ENCODE data around the gene SYNE4. TPM values are rescaled to one million over a fixed set of nuclear protein-coding genes. Genes with fewer than 3 reads are reported as not detected.

Gene SYNE4
- total RNA-seq, 2 experiments from 2014 or later: 1.6 TPM

DNA sequence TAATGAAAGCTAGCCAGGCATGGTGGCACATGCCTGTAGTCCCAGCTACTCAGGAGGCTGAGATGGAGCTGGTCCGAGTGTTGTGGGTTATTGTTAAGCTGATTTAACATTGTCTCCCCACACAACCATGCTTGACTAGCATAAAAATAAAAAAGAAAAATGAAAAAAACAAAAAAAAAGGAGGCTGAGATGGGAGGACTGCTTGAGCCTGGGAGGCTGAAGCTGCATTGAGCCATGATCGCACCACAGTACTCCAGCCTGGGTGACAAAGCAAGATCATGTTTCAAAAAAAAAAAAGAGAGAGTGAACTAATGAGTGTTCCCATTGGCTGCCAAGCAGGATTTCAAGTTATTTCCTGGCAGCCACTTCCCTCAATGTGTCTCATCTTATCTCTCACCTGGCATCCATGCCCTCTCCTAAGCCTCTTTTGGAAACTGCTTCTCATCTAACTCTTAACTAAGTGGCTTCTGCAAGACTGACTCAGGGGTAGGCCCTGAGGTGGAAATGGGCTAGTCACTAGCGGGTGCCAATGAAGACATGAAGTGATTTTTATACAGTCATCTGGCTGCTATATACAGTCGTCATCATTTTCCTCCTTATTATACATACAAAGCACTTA is 40.6 kb upstream of the SYNE4 start:
- H3K4me1 Mint-ChIP-seq (ENCODE audit: low read depth): peaks cover 21% of the 10 kb centered on the region
- Histone ChIP-seq H3K9me3 (ENCODE audit: control insufficient read depth in 1 of 2, insufficient read depth in 1 of 2, low read length in 2 of 2) (no peaks in the 10 kb centered on the region), H3K27me3 (ENCODE audit: control insufficient read depth in 1 of 2, insufficient read depth in 2 of 2, low read length in 2 of 2) (no peaks in the 10 kb centered on the region), H3K27ac (ENCODE audit: low read depth in 1 of 2, low read length in 2 of 2) (no peak overlapping the region), H3K36me3 (ENCODE audit: insufficient read depth, low read length) (peaks cover 3% of the 10 kb centered on the region), H3K4me1 (ENCODE audit: insufficient read depth, low read length) (peaks cover 14% of the 10 kb centered on the region), H3K4me3 (ENCODE audit: low read length) (no peak overlapping the region)
- DNase-seq (no peak), ATAC-seq (ENCODE audit: poor library complexity) (no peak)
- no peak overlapping the region for H3K27ac Mint-ChIP-seq
- intact Hi-C loops (cut with DNase I, micrococcal nuclease): no loop called here
- H3K36me3 Mint-ChIP-seq (ENCODE audit: low read depth): peaks cover 24% of the 10 kb centered on the region
- H3K9me3 Mint-ChIP-seq: no peaks in the 10 kb centered on the region
- H3K4me3 Mint-ChIP-seq: no peak overlapping the region
- H3K27me3 Mint-ChIP-seq: no peaks in the 10 kb centered on the region
- ChIA-PET CTCF (no interaction called here), POLR2A (no interaction called here)
- TF ChIP-seq, protein P1, sequence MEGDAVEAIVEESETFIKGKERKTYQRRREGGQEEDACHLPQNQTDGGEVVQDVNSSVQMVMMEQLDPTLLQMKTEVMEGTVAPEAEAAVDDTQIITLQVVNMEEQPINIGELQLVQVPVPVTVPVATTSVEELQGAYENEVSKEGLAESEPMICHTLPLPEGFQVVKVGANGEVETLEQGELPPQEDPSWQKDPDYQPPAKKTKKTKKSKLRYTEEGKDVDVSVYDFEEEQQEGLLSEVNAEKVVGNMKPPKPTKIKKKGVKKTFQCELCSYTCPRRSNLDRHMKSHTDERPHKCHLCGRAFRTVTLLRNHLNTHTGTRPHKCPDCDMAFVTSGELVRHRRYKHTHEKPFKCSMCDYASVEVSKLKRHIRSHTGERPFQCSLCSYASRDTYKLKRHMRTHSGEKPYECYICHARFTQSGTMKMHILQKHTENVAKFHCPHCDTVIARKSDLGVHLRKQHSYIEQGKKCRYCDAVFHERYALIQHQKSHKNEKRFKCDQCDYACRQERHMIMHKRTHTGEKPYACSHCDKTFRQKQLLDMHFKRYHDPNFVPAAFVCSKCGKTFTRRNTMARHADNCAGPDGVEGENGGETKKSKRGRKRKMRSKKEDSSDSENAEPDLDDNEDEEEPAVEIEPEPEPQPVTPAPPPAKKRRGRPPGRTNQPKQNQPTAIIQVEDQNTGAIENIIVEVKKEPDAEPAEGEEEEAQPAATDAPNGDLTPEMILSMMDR (IDR thresholded peaks at IDR 0.05): no peak

DNA sequence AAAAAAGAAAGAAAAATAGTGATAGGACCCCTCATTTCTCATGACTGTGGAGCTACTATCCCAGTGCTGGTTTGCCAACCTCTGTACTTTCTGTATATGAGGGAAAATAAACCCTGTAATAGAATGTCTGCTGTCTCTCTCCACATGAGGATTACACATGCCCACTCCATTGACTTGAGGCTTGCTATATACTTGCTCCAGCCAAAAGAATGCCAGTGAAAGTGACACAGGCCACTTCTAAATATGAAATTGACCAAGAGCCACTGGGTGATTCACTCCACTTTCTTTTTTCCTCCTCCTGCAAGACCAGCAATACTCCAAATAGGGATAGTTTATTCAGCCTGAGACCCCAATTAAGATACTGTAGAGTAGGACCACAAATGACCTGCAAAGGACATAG is 39.2 kb upstream of the SYNE4 start:
- ChIA-PET CTCF (no interaction called here), POLR2A (no interaction called here)
- no peak overlapping the region for H3K4me3 Mint-ChIP-seq
- ATAC-seq (ENCODE audit: poor library complexity) (no peak), DNase-seq (no peak)
- Histone ChIP-seq H3K27ac (ENCODE audit: low read depth in 1 of 2, low read length in 2 of 2) (no peak overlapping the region), H3K36me3 (ENCODE audit: insufficient read depth, low read length) (peaks cover 3% of the 10 kb centered on the region), H3K4me1 (ENCODE audit: insufficient read depth, low read length) (peaks cover 2% of the 10 kb centered on the region), H3K9me3 (ENCODE audit: control insufficient read depth in 1 of 2, insufficient read depth in 1 of 2, low read length in 2 of 2) (no peaks in the 10 kb centered on the region), H3K4me3 (ENCODE audit: low read length) (no peak overlapping the region), H3K27me3 (ENCODE audit: control insufficient read depth in 1 of 2, insufficient read depth in 2 of 2, low read length in 2 of 2) (no peaks in the 10 kb centered on the region)
- peaks cover 18% of the 10 kb centered on the region for H3K36me3 Mint-ChIP-seq (ENCODE audit: low read depth)
- no peaks in the 10 kb centered on the region for H3K9me3 Mint-ChIP-seq
- TF ChIP-seq, protein P1 (IDR thresholded peaks at IDR 0.05): no peak
- no peak overlapping the region for H3K27ac Mint-ChIP-seq
- H3K4me1 Mint-ChIP-seq (ENCODE audit: low read depth): peaks cover 12% of the 10 kb centered on the region
- intact Hi-C loops (cut with DNase I, micrococcal nuclease): no loop called here
- no peaks in the 10 kb centered on the region for H3K27me3 Mint-ChIP-seq

DNA sequence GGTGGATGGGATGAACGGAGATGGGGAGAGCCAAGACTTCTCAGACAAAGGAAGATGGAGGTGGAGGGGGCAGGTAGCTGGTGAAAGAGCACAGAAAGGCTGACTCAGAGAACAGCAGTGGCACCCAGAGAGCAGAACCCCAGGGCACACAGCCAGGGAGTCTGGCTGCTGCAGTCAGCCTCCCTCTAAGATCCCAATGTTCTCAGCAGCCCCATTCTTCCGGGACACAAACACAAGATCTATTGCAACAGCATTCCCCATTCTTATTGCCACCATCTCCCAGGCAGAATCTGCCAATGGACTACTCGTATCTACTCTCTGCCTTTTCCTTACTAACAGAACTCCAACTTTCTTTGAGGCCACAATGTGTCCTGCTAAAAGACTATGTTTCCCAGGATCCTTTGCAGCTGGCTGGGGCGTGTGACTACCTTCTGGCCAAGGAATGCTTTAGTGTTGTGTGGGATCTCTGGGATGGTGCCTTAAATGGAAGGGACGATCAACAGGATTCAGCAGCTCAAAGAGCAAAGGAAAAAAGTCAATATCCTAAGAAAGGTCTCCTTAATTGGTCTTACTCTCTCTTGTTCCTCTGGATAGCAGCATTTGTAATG is 37.9 kb upstream of the SYNE4 start:
- ATAC-seq (ENCODE audit: poor library complexity) (no peak), DNase-seq (no peak)
- no peaks in the 10 kb centered on the region for H3K9me3 ChIP-seq (ENCODE audit: control insufficient read depth in 1 of 2, insufficient read depth in 1 of 2, low read length in 2 of 2)
- Mint-ChIP-seq H3K36me3 (ENCODE audit: low read depth) (peaks cover 18% of the 10 kb centered on the region), H3K9me3 (no peaks in the 10 kb centered on the region), H3K4me3 (no peak overlapping the region), H3K27me3 (no peaks in the 10 kb centered on the region), H3K27ac (no peak overlapping the region), H3K4me1 (ENCODE audit: low read depth) (peaks cover 11% of the 10 kb centered on the region)
- H3K4me3 ChIP-seq (ENCODE audit: low read length): no peak overlapping the region
- H3K36me3 ChIP-seq (ENCODE audit: insufficient read depth, low read length): peaks cover 3% of the 10 kb centered on the region
- no peaks in the 10 kb centered on the region for H3K4me1 ChIP-seq (ENCODE audit: insufficient read depth, low read length)
- ChIA-PET POLR2A (interaction anchor here (0.6 kb wide), 1 partner anchor 17 kb away, joined by 3 read pairs; no protein-coding TSS in a partner anchor), CTCF (no interaction called here)
- TF ChIP-seq, protein P1 (IDR thresholded peaks at IDR 0.05): no peak
- no peak overlapping the region for H3K27ac ChIP-seq (ENCODE audit: low read depth in 1 of 2, low read length in 2 of 2)
- intact Hi-C loops (cut with DNase I, micrococcal nuclease): no loop called here
- no peaks in the 10 kb centered on the region for H3K27me3 ChIP-seq (ENCODE audit: control insufficient read depth in 1 of 2, insufficient read depth in 2 of 2, low read length in 2 of 2)

Measured in CD4-positive, alpha-beta T cell (primary cell).